RCC 7860 (cell line): ENCODE measurements around the gene C6orf52.
A peak's percentile ranks its signal among the peaks of the same experiment; 100 is the strongest.

ENCODE experiments used
- DNase-seq: peaks from one replicate; pipeline ENCODE4 v3.0.0-alpha.2; 2015; ENCODE audit warnings: low spot score
- FAIRE-seq: peaks from 2 replicates; lab custom pipeline; 2012; peaks lifted over from hg19 to GRCh38; lab: Jason Lieb, UNC

The C6orf52 gene

GRCh38 chr6:10658910-10659698, 35.3 kb downstream of the C6orf52 start:
- DNase-seq (no peak), FAIRE-seq (no peak)

- DNase-seq (no peak), FAIRE-seq (no peak)
These were observed 38.8 kb downstream of the C6orf52 start for GRCh38 chr6:10655508-10656055.

- FAIRE-seq (no peak), DNase-seq (no peak)
These were observed 50.2 kb downstream of the C6orf52 start for GRCh38 chr6:10644225-10644624.

- FAIRE-seq = no peak
- no peak for DNase-seq
These were observed 51.2 kb downstream of the C6orf52 start for GRCh38 chr6:10643201-10643651.

GRCh38 chr6:10641528-10641927, 52.9 kb downstream of the C6orf52 start:
- FAIRE-seq (no peak), DNase-seq (no peak)

GRCh38 chr6:10640412-10640811, 54.0 kb downstream of the C6orf52 start:
- FAIRE-seq (no peak), DNase-seq (no peak)

GRCh38 chr6:10633216-10633615, 61.2 kb downstream of the C6orf52 start:
- FAIRE-seq (peak; percentile 85), DNase-seq (peak; percentile 89)

GRCh38 chr6:10630178-10630577, 64.2 kb downstream of the C6orf52 start:
- DNase-seq (no peak), FAIRE-seq (no peak)

GRCh38 chr6:10627800-10628199, 66.6 kb downstream of the C6orf52 start:
- DNase-seq (no peak), FAIRE-seq (no peak)

GRCh38 chr6:10626154-10626741, 68.2 kb downstream of the C6orf52 start:
- DNase-seq = no peak
- FAIRE-seq = no peak

- FAIRE-seq (no peak), DNase-seq (no peak)
These were observed 69.6 kb downstream of the C6orf52 start for GRCh38 chr6:10624836-10625235.

- FAIRE-seq = no peak
- no peak for DNase-seq
These were observed 72.6 kb downstream of the C6orf52 start for GRCh38 chr6:10621847-10622246.
